C4-2B (cell line): ENCODE data around the gene FCHO1.

Source experiments
- ZFX ChIP-seq: fragments of 450-650 bp; IDR thresholded peaks from 2 replicates; pipeline ENCODE4 v1.6.1; 2017
- TF ChIP-seq, protein P1 (sequence below): fragments of 450-650 bp; conservative IDR thresholded peaks from 2 replicates; pipeline ENCODE4 v1.5.1; 2017; ENCODE audit warnings: mild to moderate bottlenecking

DNA sequence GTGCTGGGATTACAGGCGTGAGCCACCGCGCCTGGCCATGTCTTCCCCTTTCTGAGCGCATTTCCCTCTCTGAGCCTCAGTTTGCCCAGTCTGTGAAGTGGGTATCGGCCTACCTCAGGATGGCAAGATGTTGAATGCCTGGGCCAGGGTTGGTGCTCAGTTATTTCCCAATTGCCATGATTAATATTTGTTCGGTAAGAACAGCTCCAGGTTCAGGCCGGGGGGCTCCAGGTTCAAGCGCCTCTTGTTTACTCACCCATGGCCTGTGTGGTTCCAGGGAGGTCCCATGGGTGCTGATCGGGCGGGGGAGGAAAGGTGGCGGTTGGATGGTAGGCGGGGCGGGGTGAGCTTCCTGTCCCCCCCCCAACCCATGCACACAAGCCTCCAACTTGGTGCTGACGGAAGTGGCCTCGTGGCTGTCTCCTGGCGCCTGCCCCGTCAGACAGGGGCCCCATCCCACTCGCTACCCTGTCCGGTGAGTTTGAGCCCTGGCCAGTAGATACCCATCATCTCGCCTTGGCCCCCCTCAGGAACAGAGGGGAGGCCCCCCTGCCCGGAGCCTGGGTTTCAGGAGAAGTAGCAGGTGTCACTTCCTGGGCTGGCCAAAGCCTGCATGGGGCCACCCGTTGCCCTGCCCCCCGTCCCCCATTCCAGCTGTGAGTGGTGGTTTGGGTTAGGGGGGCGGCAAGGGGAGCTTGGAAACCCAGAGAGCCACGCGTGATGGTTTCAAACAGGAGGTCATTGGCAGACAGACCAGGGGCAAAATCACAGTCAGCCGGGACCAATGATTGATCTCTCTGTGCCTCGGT is at the start of gene FCHO1:
- TF ChIP-seq, protein P1, sequence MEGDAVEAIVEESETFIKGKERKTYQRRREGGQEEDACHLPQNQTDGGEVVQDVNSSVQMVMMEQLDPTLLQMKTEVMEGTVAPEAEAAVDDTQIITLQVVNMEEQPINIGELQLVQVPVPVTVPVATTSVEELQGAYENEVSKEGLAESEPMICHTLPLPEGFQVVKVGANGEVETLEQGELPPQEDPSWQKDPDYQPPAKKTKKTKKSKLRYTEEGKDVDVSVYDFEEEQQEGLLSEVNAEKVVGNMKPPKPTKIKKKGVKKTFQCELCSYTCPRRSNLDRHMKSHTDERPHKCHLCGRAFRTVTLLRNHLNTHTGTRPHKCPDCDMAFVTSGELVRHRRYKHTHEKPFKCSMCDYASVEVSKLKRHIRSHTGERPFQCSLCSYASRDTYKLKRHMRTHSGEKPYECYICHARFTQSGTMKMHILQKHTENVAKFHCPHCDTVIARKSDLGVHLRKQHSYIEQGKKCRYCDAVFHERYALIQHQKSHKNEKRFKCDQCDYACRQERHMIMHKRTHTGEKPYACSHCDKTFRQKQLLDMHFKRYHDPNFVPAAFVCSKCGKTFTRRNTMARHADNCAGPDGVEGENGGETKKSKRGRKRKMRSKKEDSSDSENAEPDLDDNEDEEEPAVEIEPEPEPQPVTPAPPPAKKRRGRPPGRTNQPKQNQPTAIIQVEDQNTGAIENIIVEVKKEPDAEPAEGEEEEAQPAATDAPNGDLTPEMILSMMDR: no peak
- no peak for TF ChIP-seq ZFX
